Activated T-cell treated with anti-CD3 and anti-CD28 coated beads, Interleukin-2, amount 50 U/mL, for 48 hours (primary cell): ENCODE measurements around the gene ZNF750.

ENCODE experiments used
- DNase-seq, 2 experiments: peaks; one replicate each; pipeline ENCODE4 v3.0.0-alpha.2; 2020

ZNF750 gene

GRCh38 chr17:82839617-82840292 is at the start of gene ZNF750:
Gene ZNF750, minus strand, starts transcription at chr17:82840022. Its CDS starts 7,568 bp downstream, at chr17:82832454.
- DNase-seq = no peak

GRCh38 chr17:82888583-82889495 is 49.0 kb upstream of the ZNF750 start:
- DNase-seq = no peak

- DNase-seq = no peak
These were observed 47.7 kb upstream of the ZNF750 start for GRCh38 chr17:82887255-82888164.

- DNase-seq = peak; percentile 45 to 53
These were observed 45.1 kb upstream of the ZNF750 start for GRCh38 chr17:82884970-82885353.

GRCh38 chr17:82884341-82884969 is 44.6 kb upstream of the ZNF750 start:
- DNase-seq = no peak

GRCh38 chr17:82883419-82884031 is 43.7 kb upstream of the ZNF750 start:
- DNase-seq = no peak

GRCh38 chr17:82882715-82883418 is 43.0 kb upstream of the ZNF750 start:
- DNase-seq = peak; percentile 77 to 82

- DNase-seq = no peak
These were observed 42.3 kb upstream of the ZNF750 start for GRCh38 chr17:82881900-82882714.

GRCh38 chr17:82881324-82881823 is 41.6 kb upstream of the ZNF750 start:
- no peak for DNase-seq

- DNase-seq = no peak
These were observed 41.0 kb upstream of the ZNF750 start for GRCh38 chr17:82880620-82881323.

GRCh38 chr17:82879241-82879640 is 39.4 kb upstream of the ZNF750 start:
- no peak for DNase-seq

- no peak for DNase-seq
These were observed 38.7 kb upstream of the ZNF750 start for GRCh38 chr17:82878527-82878926.

GRCh38 chr17:82876602-82877379 is 37.0 kb upstream of the ZNF750 start:
- no peak for DNase-seq

- DNase-seq = no peak
These were observed 36.3 kb upstream of the ZNF750 start for GRCh38 chr17:82876149-82876548.

- DNase-seq = no peak
These were observed 35.6 kb upstream of the ZNF750 start for GRCh38 chr17:82875407-82875856.

GRCh38 chr17:82874011-82874835 is 34.4 kb upstream of the ZNF750 start:
- DNase-seq = no peak

- no peak for DNase-seq
These were observed 33.7 kb upstream of the ZNF750 start for GRCh38 chr17:82873521-82873920.
